ENCODE data around the gene DST.

- TF ChIP-seq, protein P1, sequence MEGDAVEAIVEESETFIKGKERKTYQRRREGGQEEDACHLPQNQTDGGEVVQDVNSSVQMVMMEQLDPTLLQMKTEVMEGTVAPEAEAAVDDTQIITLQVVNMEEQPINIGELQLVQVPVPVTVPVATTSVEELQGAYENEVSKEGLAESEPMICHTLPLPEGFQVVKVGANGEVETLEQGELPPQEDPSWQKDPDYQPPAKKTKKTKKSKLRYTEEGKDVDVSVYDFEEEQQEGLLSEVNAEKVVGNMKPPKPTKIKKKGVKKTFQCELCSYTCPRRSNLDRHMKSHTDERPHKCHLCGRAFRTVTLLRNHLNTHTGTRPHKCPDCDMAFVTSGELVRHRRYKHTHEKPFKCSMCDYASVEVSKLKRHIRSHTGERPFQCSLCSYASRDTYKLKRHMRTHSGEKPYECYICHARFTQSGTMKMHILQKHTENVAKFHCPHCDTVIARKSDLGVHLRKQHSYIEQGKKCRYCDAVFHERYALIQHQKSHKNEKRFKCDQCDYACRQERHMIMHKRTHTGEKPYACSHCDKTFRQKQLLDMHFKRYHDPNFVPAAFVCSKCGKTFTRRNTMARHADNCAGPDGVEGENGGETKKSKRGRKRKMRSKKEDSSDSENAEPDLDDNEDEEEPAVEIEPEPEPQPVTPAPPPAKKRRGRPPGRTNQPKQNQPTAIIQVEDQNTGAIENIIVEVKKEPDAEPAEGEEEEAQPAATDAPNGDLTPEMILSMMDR (IDR thresholded peaks at IDR 0.05 in 4 of 5, conservative IDR thresholded peaks at IDR 0.05 in 1 of 5): no peak
- TF ChIP-seq POLR2A (IDR thresholded peaks at IDR 0.05): no peak
These were observed 224.9 kb downstream of the DST start for GRCh38 chr6:56417823-56418222.

Data from gastrocnemius medialis (tissue), 4 donors.